Naive B cell (primary cell): Measurements from ENCODE around the gene LSM12. TPM values are rescaled to one million over a fixed set of nuclear protein-coding genes. Genes with fewer than 3 reads are reported as not detected.
"Not testable (repeated sequence)": the region's sequence is repeated elsewhere in the genome, so short reads cannot be mapped to it uniquely, and the experiment has no call there.

Source experiments
- ATAC-seq, 2 donors: fragments of 150-1000 bp; cut with Tn5 transposase; 2 replicates each; pipeline ENCODE4 v1.10.0; 2021; ENCODE audit warnings: low read depth in 2 of 2, mild to moderate bottlenecking in 2 of 2, moderate library complexity in 2 of 2
- DNase-seq: peaks from one replicate; pipeline ENCODE4 v3.0.0; 2022
- H3K27ac Mint-ChIP-seq, 6 donors: one replicate each; pipeline ENCODE4 v1.8.0; 2020 to 2022; ENCODE audit warnings: mild to moderate bottlenecking in 6 of 6, mixed read lengths in 6 of 6, moderate library complexity in 5 of 6, inconsistent platforms in 2 of 6
- H3K27me3 Mint-ChIP-seq, 3 donors: one replicate each; pipeline ENCODE4 v1.8.0; 2021 to 2022; ENCODE audit warnings: mixed read lengths in 3 of 3, mild to moderate bottlenecking in 1 of 3
- H3K36me3 Mint-ChIP-seq, 2 donors: one replicate each; pipeline ENCODE4 v1.8.0; 2020 to 2022; ENCODE audit warnings: mixed read lengths in 2 of 2, inconsistent platforms in 1 of 2, mild to moderate bottlenecking in 1 of 2
- H3K4me1 Mint-ChIP-seq, 3 donors: one replicate each; pipeline ENCODE4 v1.8.0; 2020 to 2022; ENCODE audit warnings: mixed read lengths in 3 of 3, inconsistent platforms in 1 of 3, mild to moderate bottlenecking in 1 of 3, moderate library complexity in 1 of 3
- H3K4me3 Mint-ChIP-seq, 8 donors: one replicate each; pipeline ENCODE4 v1.8.0; 2020 to 2022; ENCODE audit warnings: mild to moderate bottlenecking in 8 of 8, mixed read lengths in 8 of 8, moderate library complexity in 8 of 8, inconsistent platforms in 2 of 8
- H3K9me3 Mint-ChIP-seq, 7 donors: one replicate each; pipeline ENCODE4 v1.8.0; 2020 to 2022; ENCODE audit warnings: mixed read lengths in 7 of 7, mild to moderate bottlenecking in 5 of 7, inconsistent platforms in 2 of 7, moderate library complexity in 1 of 7
- polyA plus RNA-seq, 6 donors: library from polyadenylated mRNA; unstranded; fragments of 300-500 nt; fragmentation: Illumina TruSeq; gene quantifications; one replicate each; pipeline ENCODE4 v1.2.3, GENCODE V29; 2021; ENCODE audit warnings: low read depth in 6 of 6

The LSM12 gene
- polyA plus RNA-seq, 6 donors from 2014 or later, result 48.1 to 99.0 (median 80.5) TPM

DNA sequence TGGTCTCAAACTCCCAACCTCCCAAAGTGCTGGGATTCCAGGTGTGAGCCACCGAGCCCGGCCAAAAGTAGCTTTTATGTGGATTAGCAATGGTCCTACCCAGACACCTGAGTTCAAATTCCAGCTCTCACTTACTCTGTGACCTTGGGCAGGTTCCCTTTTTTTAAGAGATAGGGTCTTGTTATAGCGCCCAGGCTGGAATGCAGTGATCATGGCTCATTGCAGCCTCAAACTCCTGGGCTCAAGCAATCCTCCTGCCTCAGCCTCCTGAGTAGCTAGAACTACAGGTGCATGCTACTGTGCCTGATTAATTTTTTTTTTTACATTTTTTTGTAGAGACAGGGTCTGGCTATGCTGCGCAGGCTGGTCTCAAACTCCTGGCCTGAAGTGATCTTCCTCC lies 40.3 kb upstream of the LSM12 start:
- Mint-ChIP-seq H3K4me1 (peaks cover 27 to 48% (median 36%) of the 10 kb centered on the region in 3 donors), H3K27me3 (no peaks in the 10 kb centered on the region), H3K27ac (no peak overlapping the region), H3K36me3 (no peaks in the 10 kb centered on the region), H3K9me3 (no peaks in the 10 kb centered on the region), H3K4me3 (no peak overlapping the region)
- no peak for ATAC-seq
- no peak for DNase-seq

GRCh38 chr17:44105941-44106340 lies 39.5 kb upstream of the LSM12 start:
- no peaks in the 10 kb centered on the region for H3K27me3 Mint-ChIP-seq
- no peak overlapping the region for H3K4me3 Mint-ChIP-seq
- no peak for DNase-seq

DNA sequence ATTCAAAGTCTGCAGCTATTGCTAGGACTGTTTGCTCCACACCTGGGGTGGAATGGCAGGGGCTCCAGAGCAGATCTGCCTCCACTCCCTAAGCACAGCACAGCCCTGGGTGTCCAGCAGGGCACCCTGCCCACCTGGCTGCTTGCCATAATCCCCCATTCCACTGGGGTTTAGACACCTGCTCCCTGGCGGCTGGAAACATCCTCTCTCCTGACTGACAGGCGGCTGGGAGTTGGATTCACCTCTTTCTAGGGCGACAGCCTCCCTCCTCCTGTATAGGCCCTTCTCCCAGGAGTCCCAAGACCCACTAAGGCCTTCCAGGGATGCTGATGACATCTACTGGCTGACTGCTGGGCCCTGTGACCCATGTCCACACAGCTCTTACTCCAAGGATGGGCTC lies 39.0 kb upstream of the LSM12 start:
- no peak for ATAC-seq
- Mint-ChIP-seq H3K9me3 (no peaks in the 10 kb centered on the region), H3K4me1 (peaks cover 19 to 41% (median 27%) of the 10 kb centered on the region in 3 donors), H3K4me3 (no peak overlapping the region), H3K36me3 (no peaks in the 10 kb centered on the region), H3K27ac (peak overlapping the region in 1 of 6 donors; percentile 51), H3K27me3 (no peaks in the 10 kb centered on the region)
- no peak for DNase-seq

More at GRCh38 chr17:44105941-44106340, 39.5 kb upstream of the LSM12 start:
- ATAC-seq, result no peak
- Mint-ChIP-seq H3K36me3 (no peaks in the 10 kb centered on the region), H3K9me3 (no peaks in the 10 kb centered on the region), H3K27ac (peak overlapping the region in 2 of 6 donors; percentile 51 to 78), H3K4me1 (peaks cover 23 to 44% (median 27%) of the 10 kb centered on the region in 3 donors)

- Mint-ChIP-seq H3K36me3 (no peaks in the 10 kb centered on the region), H3K4me1 (peaks cover 23 to 36% (median 30%) of the 10 kb centered on the region in 3 donors), H3K9me3 (no peaks in the 10 kb centered on the region), H3K4me3 (peak overlapping the region in 1 of 8 donors; percentile 27), H3K27me3 (no peaks in the 10 kb centered on the region), H3K27ac (peak overlapping the region in 2 of 6 donors; percentile 73 to 84)
- DNase-seq (no peak), ATAC-seq (no peak)
Observed at GRCh38 chr17:44102849-44103622, 36.6 kb upstream of the LSM12 start.

DNA sequence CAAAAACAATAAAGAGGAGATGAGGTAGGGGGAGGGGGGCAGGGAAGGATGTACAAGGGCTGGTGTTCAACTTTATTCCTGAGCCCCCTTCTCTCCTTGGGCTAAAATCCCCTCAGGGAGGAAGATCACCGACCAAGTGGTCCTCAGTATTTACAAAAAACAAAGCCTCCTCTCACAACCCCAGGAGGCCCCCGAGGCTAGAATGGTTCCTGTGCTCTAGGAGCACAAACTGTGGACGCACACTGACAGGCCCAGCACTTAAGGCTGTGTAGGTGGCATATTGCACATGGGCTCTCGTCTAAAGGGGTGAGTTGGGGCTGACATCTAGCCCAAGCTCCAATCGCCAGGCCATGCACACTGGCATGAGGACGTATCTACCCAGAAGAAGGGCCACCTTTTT lies 35.4 kb upstream of the LSM12 start:
- not testable (repeated sequence) for H3K9me3 Mint-ChIP-seq, H3K27me3 Mint-ChIP-seq, H3K4me3 Mint-ChIP-seq, H3K36me3 Mint-ChIP-seq, DNase-seq, ATAC-seq
- Mint-ChIP-seq H3K27ac (peak overlapping the region in 1 of 6 donors; percentile 37), H3K4me1 (peaks cover 20 to 38% (median 32%) of the 10 kb centered on the region in 3 donors)

DNA sequence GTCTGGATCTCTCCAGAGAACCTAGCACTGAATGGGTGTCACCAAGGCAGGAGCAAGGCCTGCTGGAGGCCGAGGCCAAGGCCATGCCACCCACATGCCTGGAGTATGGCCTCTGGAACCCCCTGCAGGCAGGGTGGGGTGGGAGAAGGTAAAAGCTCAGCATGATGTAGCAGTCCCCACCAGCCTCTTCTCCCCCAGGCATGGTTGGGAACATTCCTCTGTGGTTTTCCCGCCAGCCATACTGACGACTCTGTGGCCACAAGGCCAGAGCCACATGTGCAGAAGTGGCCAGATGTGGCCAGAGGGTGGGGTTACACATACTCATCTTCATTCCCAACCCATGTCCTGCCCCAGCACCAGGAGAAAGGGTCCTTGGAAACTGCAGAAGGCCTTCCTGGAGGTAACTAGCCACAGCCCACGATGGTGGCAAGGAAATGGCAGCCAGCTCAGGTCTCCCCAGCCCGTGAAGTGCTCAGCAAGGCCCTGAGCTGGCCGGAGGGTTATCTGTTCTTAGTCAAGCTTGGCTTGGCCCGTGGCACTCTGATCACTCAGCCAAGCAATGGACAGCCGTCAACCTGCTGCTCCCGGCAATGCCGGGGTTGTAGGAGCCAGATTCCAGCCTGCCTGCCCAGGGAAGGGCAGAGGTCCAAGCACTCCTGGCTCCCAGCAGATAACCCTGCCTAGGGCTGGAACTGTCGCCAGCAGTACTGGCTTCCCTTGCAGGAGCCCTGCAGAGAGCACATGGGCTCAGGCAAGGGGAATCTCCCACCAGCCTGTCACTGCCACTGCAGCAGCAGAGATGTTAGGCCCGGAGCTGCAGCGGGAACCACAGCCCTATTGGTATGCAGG lies 30.9 kb upstream of the LSM12 start:
- Mint-ChIP-seq H3K4me1 (peaks cover 16 to 32% (median 29%) of the 10 kb centered on the region in 3 donors), H3K27me3 (no peaks in the 10 kb centered on the region), H3K27ac (no peak overlapping the region), H3K36me3 (no peaks in the 10 kb centered on the region), H3K4me3 (no peak overlapping the region), H3K9me3 (peaks cover 0 to 2% (median 0%) of the 10 kb centered on the region in 7 donors)
- no peak for DNase-seq
- no peak for ATAC-seq

DNA sequence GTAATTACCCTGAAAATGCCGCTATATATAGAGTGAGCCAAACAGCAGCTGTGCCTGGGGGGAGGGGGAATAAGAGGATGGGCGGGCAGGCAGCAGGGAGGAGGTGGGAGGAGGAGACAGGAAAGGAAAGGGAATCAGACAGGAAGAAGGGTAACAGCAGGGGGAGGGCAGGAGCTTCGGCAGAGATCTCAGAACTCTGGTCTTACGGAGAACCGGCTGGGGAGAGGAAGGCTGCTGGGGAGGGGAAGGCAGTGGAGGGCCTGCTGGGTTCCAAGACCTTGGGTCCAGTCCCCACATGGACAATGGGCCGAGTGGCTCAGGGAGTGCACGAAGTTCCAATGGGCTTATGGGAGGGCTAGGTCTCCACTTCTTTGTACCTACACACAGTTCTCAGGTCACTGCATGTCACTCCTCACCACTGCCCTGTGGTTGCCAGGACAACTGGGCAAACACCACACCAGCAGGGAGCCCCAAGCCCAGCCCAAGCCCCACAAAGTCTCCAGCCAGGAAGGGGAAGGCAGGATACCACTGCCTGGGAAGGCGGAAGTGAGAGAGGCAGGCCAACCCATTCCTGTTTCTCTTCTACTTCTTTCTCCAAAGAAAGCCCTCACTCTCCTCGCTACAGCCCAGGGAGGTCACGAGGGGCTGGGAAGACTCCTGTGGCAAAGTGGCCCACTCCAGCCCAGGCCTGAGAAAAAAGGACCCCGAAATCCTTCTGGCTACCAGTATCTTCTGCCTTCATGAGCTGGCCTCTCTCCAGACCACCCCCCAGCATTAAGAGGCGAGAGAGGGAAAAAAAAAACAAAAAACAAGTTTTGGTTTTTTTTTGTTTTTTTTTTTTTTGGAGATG lies 29.4 kb upstream of the LSM12 start:
- Mint-ChIP-seq H3K27ac (peak overlapping the region in 5 of 6 donors; percentile 59 to 84 (median 63)), H3K36me3 (peaks cover 0 to 8% of the 10 kb centered on the region in 2 donors), H3K27me3 (no peaks in the 10 kb centered on the region)

DNA sequence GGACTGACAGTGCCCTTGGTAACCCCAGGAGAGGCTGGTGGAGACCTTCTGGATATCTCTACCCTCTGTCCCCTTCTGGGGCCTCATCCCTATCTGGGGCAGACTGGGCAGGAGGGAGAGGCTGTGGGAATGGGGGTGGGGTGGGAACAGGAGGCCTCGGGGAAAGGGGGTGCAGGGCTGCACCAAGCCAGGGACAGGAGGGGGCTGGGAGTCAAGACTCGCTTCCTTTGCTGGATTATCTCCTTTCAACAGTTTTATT lies 28.8 kb upstream of the LSM12 start:
- H3K9me3 Mint-ChIP-seq, result peaks cover 0 to 2% (median 0%) of the 10 kb centered on the region in 7 donors
- H3K27me3 Mint-ChIP-seq, result no peaks in the 10 kb centered on the region
- H3K27ac Mint-ChIP-seq, result peak overlapping the region in 1 of 6 donors; percentile 61
- no peak overlapping the region for H3K4me3 Mint-ChIP-seq
- no peak for DNase-seq
- peaks cover 0 to 8% of the 10 kb centered on the region in 2 donors for H3K36me3 Mint-ChIP-seq
- H3K4me1 Mint-ChIP-seq, result peaks cover 18 to 29% (median 27%) of the 10 kb centered on the region in 3 donors
- no peak for ATAC-seq

More for the DNA sequence above, 29.4 kb upstream of the LSM12 start:
- DNase-seq, result no peak
- Mint-ChIP-seq H3K4me1 (peaks cover 18 to 29% (median 27%) of the 10 kb centered on the region in 3 donors), H3K9me3 (peaks cover 0 to 2% (median 0%) of the 10 kb centered on the region in 7 donors), H3K4me3 (no peak overlapping the region)
- ATAC-seq, result peak; percentile 19 to 43

DNA sequence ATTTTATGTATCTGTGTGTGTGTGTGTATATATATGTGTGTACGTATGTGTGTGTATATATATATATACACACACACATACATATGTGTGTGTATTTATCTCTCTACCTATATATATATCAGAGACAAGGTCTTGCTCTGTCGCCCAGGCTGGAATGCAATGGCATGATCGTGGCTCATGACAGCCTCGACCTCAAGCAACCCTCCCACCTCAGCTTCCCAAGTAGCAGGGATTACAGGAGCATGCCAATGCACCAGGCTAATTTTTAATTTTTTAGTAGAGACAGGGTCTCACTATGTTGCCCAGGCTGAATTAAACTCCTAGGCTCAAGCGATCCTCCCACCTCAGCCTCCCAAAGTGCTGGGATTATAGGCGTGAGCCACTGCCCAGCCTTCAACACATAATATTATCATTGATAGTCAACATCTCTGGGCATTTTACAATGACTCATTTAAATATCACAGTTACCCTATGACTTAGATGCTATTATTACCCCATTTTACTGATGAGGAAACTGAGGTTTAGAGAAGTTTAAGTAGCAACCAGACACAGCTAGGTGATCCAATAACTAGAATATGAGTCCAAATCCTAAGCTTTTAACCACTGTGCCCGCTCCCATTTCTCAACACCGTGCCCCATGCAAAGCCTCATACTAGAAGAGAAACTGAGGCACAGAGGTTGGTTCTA lies 28.4 kb upstream of the LSM12 start:
- Mint-ChIP-seq H3K4me1 (peaks cover 18 to 27% (median 26%) of the 10 kb centered on the region in 3 donors), H3K27ac (no peak overlapping the region), H3K36me3 (peaks cover 0 to 8% of the 10 kb centered on the region in 2 donors), H3K27me3 (no peaks in the 10 kb centered on the region), H3K4me3 (no peak overlapping the region), H3K9me3 (peaks cover 0 to 2% (median 0%) of the 10 kb centered on the region in 7 donors)
- DNase-seq, result no peak
- no peak for ATAC-seq

GRCh38 chr17:44093231-44093900 lies 26.9 kb upstream of the LSM12 start:
- ATAC-seq, result no peak
- no peak for DNase-seq
- Mint-ChIP-seq H3K27me3 (no peaks in the 10 kb centered on the region), H3K36me3 (peaks cover 0 to 15% of the 10 kb centered on the region in 2 donors), H3K4me1 (peaks cover 18 to 27% (median 22%) of the 10 kb centered on the region in 3 donors), H3K4me3 (no peak overlapping the region), H3K27ac (no peak overlapping the region), H3K9me3 (peaks cover 0 to 2% (median 0%) of the 10 kb centered on the region in 7 donors)

- no peak for ATAC-seq
- Mint-ChIP-seq H3K4me1 (peaks cover 13 to 17% (median 17%) of the 10 kb centered on the region in 3 donors), H3K36me3 (peaks cover 0 to 17% of the 10 kb centered on the region in 2 donors), H3K4me3 (no peak overlapping the region), H3K27me3 (no peaks in the 10 kb centered on the region), H3K27ac (no peak overlapping the region), H3K9me3 (peaks cover 0 to 2% (median 0%) of the 10 kb centered on the region in 7 donors)
- DNase-seq, result no peak
Observed at GRCh38 chr17:44092051-44092450, 25.6 kb upstream of the LSM12 start.
